Measurements from ENCODE around the gene FGF14. TPM values are rescaled to one million over a fixed set of nuclear protein-coding genes. Genes with fewer than 3 reads are reported as not detected.

Gene FGF14
- total and polyA plus RNA-seq, 2 donors (not counting 3 experiments of a cell fraction or from before 2014, with no cell fraction given): not detected

DNA sequence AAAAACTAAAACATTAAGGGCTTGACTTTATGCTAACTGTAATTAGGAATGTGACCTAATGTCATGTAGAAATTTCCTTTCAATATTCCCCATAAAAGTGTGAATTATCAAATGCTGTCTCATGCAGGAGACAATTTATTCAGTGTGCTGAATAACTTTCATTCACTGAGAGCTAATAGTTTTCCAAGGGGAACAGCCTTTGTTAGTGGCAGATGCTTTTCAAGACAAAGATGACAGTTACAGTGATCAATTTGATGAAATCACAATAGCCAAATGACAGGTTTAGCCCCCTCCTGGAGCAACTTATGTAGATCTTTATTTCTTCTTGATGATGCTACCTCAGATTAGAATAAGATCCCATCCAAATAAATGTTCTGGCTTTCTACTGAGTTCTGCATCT, 673.8 kb downstream of the FGF14 start:
- Histone ChIP-seq H3K27me3 (ENCODE audit: control insufficient read depth in 2 of 2, insufficient read depth in 2 of 2, low read length in 2 of 2) (no peaks in the 10 kb centered on the region), H3K79me2 (ENCODE audit: control insufficient read depth, insufficient read depth, low read length) (no peaks in the 10 kb centered on the region), H3K9me1 (replicated peaks; ENCODE audit: control insufficient read depth, extremely low read depth, insufficient read depth, low read length) (no peaks in the 10 kb centered on the region), H3K27ac (ENCODE audit: insufficient read depth, low read depth, low read length) (no peak overlapping the region), H3K9ac (replicated peaks; ENCODE audit: extremely low read depth, insufficient read depth, low read length) (no peak overlapping the region), H2AFZ (ENCODE audit: low read depth, low read length) (no peak overlapping the region), H3K36me3 (ENCODE audit: control insufficient read depth in 2 of 2, extremely low read depth in 1 of 2, insufficient read depth in 2 of 2, low read length in 2 of 2) (no peaks in the 10 kb centered on the region), H3K9me3 (replicated peaks; ENCODE audit: control insufficient read depth, insufficient read depth, low read length) (no peaks in the 10 kb centered on the region), H3K4me2 (ENCODE audit: insufficient read depth, low read length) (no peak overlapping the region), H3K4me1 (ENCODE audit: control insufficient read depth, extremely low read depth, insufficient read depth, low read length) (no peaks in the 10 kb centered on the region), H3K4me3 (replicated peaks in 1 of 3; ENCODE audit: insufficient read depth in 1 of 3, low read depth in 1 of 3, low read length in 3 of 3) (no peak overlapping the region), H4K20me1 (replicated peaks; ENCODE audit: control insufficient read depth, extremely low read depth, insufficient read depth, low read length) (no peaks in the 10 kb centered on the region)
- FAIRE-seq: no peak
- DNase-seq (ENCODE audit: low read depth, low spot score): no peak
- ChIA-PET CTCF (no interaction called here), POLR2A (no interaction called here)
- intact Hi-C loops (cut with micrococcal nuclease): no loop called here
- dilution Hi-C loops (cut with MboI; ENCODE audit: extremely low pct_ligation_motif_present, low sequenced_read_pairs): no loop called here
- TF ChIP-seq JUN (IDR thresholded peaks at IDR 0.05; ENCODE audit: borderline replicate concordance, insufficient read depth, insufficient read length, low read depth): no peak
- TF ChIP-seq, protein P1, sequence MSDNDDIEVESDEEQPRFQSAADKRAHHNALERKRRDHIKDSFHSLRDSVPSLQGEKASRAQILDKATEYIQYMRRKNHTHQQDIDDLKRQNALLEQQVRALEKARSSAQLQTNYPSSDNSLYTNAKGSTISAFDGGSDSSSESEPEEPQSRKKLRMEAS (IDR thresholded peaks at IDR 0.05; ENCODE audit: insufficient read depth, insufficient read length): no peak
- BruUV-seq (replicated peaks): no TSS peak

DNA sequence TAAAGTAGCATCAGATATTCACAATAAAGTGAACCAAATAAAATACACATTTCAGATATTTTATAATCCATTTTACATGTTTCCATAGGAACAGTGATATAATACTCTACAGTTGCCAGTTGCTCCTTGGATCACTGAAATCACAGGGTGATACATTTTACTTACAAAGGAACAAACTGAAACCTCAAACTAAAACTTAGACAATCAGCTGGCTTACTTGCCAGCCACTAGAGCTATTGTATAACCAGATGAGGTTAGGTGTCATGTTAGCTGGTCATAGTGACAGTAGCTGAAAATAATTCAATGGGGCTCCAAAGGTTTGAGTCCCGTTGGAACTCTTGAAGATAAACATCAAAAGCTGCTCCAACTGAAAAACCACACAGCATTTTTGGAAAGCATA, 674.7 kb downstream of the FGF14 start:
- Histone ChIP-seq H3K27me3 (ENCODE audit: control insufficient read depth in 2 of 2, insufficient read depth in 2 of 2, low read length in 2 of 2) (no peaks in the 10 kb centered on the region), H3K79me2 (ENCODE audit: control insufficient read depth, insufficient read depth, low read length) (no peaks in the 10 kb centered on the region), H3K4me1 (ENCODE audit: control insufficient read depth, extremely low read depth, insufficient read depth, low read length) (no peaks in the 10 kb centered on the region), H2AFZ (ENCODE audit: low read depth, low read length) (no peak overlapping the region), H3K9me3 (replicated peaks; ENCODE audit: control insufficient read depth, insufficient read depth, low read length) (no peaks in the 10 kb centered on the region), H4K20me1 (replicated peaks; ENCODE audit: control insufficient read depth, extremely low read depth, insufficient read depth, low read length) (no peaks in the 10 kb centered on the region), H3K9me1 (replicated peaks; ENCODE audit: control insufficient read depth, extremely low read depth, insufficient read depth, low read length) (no peaks in the 10 kb centered on the region), H3K9ac (replicated peaks; ENCODE audit: extremely low read depth, insufficient read depth, low read length) (no peak overlapping the region), H3K27ac (ENCODE audit: insufficient read depth, low read depth, low read length) (no peak overlapping the region), H3K4me2 (ENCODE audit: insufficient read depth, low read length) (no peak overlapping the region), H3K36me3 (ENCODE audit: control insufficient read depth in 2 of 2, extremely low read depth in 1 of 2, insufficient read depth in 2 of 2, low read length in 2 of 2) (no peaks in the 10 kb centered on the region), H3K4me3 (replicated peaks in 1 of 3; ENCODE audit: insufficient read depth in 1 of 3, low read depth in 1 of 3, low read length in 3 of 3) (no peak overlapping the region)
- BruUV-seq (replicated peaks): no TSS peak
- DNase-seq (ENCODE audit: low read depth, low spot score): no peak
- ChIA-PET CTCF (no interaction called here), POLR2A (no interaction called here)
- TF ChIP-seq GATA2 (IDR thresholded peaks at IDR 0.05; ENCODE audit: insufficient read depth, insufficient read length, low read depth, low read length) (no peak), EZH2 (IDR thresholded peaks at IDR 0.05; ENCODE audit: borderline replicate concordance, low read depth, low read length, severe bottlenecking) (no peak), FOS (IDR thresholded peaks at IDR 0.05; ENCODE audit: borderline replicate concordance, insufficient read depth, low read length) (no peak), POLR2AphosphoS5 (IDR thresholded peaks at IDR 0.05; ENCODE audit: insufficient read depth, low read depth, low read length) (no peak), MYC (IDR thresholded peaks at IDR 0.05; ENCODE audit: low read depth, low read length) (no peak), POLR2A (IDR thresholded peaks at IDR 0.05; ENCODE audit: low read depth, low read length) (no peak), JUN (IDR thresholded peaks at IDR 0.05; ENCODE audit: borderline replicate concordance, insufficient read depth, insufficient read length, low read depth) (no peak)
- TF ChIP-seq, protein P1 (IDR thresholded peaks at IDR 0.05; ENCODE audit: insufficient read depth, insufficient read length): no peak
- TF ChIP-seq, protein P2, sequence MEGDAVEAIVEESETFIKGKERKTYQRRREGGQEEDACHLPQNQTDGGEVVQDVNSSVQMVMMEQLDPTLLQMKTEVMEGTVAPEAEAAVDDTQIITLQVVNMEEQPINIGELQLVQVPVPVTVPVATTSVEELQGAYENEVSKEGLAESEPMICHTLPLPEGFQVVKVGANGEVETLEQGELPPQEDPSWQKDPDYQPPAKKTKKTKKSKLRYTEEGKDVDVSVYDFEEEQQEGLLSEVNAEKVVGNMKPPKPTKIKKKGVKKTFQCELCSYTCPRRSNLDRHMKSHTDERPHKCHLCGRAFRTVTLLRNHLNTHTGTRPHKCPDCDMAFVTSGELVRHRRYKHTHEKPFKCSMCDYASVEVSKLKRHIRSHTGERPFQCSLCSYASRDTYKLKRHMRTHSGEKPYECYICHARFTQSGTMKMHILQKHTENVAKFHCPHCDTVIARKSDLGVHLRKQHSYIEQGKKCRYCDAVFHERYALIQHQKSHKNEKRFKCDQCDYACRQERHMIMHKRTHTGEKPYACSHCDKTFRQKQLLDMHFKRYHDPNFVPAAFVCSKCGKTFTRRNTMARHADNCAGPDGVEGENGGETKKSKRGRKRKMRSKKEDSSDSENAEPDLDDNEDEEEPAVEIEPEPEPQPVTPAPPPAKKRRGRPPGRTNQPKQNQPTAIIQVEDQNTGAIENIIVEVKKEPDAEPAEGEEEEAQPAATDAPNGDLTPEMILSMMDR (IDR thresholded peaks at IDR 0.05; ENCODE audit: extremely low read depth in 1 of 2, insufficient read depth in 1 of 2, low read depth in 1 of 2, low read length in 2 of 2): no peak
- intact Hi-C loops (cut with micrococcal nuclease) (no loop called here), dilution Hi-C loops (cut with MboI; ENCODE audit: extremely low pct_ligation_motif_present, low sequenced_read_pairs) (no loop called here)
- FAIRE-seq: no peak
